PC-9 (cell line): ENCODE measurements around the gene KRTAP10-9.

ENCODE experiments used
- EZH2 ChIP-seq: fragments of 200-600 bp; sonication (generic); IDR thresholded peaks from 2 replicates; pipeline ENCODE4 v1.8.0; 2017; ENCODE audit warnings: antibody characterized with exemption, low read depth
- TF ChIP-seq, protein P1 (sequence below): fragments of 200-600 bp; sonication (generic); conservative IDR thresholded peaks from 2 replicates; pipeline ENCODE4 v1.6.1; 2017; ENCODE audit warnings: mixed run types, antibody characterized with exemption, mild to moderate bottlenecking, moderate library complexity

DNA sequence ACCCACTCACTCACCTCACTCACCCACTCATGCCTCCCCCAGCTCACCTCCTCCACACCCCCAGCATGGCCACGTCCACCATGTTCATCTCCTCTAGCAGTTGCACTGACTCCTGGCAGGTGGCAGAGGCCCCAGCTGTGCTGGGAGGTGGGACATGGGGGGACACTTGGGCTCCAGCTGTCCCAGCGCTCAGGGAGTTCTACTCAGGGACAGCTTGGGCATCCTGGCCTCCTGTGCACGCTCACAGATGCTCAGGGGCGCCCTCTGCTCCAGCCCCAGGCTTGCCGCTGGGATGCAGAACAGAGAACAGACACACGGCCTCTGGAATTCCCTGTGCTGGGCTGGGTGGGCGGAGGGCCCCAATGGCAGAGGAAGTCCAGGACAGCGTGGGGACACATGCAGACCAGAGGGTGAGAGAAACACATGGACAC is 9.8 kb upstream of the KRTAP10-9 start:
- TF ChIP-seq, protein P1, sequence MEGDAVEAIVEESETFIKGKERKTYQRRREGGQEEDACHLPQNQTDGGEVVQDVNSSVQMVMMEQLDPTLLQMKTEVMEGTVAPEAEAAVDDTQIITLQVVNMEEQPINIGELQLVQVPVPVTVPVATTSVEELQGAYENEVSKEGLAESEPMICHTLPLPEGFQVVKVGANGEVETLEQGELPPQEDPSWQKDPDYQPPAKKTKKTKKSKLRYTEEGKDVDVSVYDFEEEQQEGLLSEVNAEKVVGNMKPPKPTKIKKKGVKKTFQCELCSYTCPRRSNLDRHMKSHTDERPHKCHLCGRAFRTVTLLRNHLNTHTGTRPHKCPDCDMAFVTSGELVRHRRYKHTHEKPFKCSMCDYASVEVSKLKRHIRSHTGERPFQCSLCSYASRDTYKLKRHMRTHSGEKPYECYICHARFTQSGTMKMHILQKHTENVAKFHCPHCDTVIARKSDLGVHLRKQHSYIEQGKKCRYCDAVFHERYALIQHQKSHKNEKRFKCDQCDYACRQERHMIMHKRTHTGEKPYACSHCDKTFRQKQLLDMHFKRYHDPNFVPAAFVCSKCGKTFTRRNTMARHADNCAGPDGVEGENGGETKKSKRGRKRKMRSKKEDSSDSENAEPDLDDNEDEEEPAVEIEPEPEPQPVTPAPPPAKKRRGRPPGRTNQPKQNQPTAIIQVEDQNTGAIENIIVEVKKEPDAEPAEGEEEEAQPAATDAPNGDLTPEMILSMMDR = no peak
- TF ChIP-seq EZH2 = no peak
